Measurements from ENCODE around the gene MAN1C1.
"Not testable (repeated sequence)": the region's sequence is repeated elsewhere in the genome, so short reads cannot be mapped to it uniquely, and the experiment has no call there.

Gene MAN1C1

GRCh38 chr1:25634896-25635295 is 18.3 kb downstream of the MAN1C1 start:
- DNase-seq (ENCODE audit: low read depth in 2 of 2), result no peak

GRCh38 chr1:25636141-25636540 is 19.6 kb downstream of the MAN1C1 start:
- DNase-seq (ENCODE audit: low read depth in 2 of 2), result not testable (repeated sequence)

DNA sequence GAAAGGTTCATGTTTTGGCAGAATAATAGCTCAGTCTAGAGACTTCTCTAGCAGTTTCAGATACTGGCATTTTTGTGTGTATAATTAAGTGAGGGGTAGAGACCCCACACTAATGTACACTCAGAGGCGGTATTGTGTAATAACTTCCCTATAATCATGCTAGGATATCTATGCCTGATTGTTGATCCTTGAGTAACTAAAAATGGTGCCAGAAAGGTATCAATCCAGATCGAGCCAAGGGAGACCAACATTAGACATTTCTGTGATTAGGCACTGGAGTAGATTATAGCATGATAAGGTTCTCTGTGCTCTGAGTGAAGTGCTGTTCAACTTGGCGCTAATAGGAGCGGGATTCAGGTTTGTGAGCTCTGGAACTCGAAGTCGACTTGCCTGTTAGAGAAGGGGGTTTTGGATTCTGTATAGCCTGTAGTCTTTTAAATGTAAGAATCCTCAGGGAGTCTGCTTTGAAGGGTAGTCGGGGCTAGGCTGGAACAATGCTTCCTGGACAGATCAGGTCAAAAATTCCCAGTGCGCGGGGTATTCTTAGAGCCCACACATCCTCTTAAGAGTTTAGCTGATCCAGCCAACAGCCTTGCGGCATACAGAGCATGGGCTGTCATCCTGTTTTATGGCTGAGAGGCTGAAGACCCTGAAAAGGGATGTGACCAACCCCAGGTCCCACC is 24.2 kb downstream of the MAN1C1 start:
- DNase-seq (ENCODE audit: low read depth in 2 of 2), result no peak

DNA sequence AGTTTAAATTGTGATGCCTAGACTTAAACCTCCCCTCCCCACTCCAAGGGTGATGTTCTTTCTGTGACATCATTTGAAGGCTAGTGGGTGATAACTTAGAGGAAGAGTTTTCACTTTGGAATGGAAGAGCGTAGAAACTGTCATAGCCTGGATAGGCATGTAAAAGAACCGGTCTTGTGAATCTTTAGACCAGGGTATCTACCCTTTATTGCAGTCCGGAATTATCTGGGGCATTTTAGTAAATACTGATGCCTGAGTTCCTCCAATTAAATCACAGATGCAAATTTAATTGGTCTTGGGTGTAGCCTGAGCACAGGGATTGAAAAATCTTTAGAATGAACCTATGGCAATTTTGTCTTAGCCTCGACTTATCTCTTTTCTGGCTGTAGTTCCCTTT is 24.7 kb downstream of the MAN1C1 start:
- no peak for DNase-seq (ENCODE audit: low read depth in 2 of 2)

GRCh38 chr1:25641931-25642573 is 25.5 kb downstream of the MAN1C1 start:
- DNase-seq (ENCODE audit: low read depth in 2 of 2), result no peak

DNA sequence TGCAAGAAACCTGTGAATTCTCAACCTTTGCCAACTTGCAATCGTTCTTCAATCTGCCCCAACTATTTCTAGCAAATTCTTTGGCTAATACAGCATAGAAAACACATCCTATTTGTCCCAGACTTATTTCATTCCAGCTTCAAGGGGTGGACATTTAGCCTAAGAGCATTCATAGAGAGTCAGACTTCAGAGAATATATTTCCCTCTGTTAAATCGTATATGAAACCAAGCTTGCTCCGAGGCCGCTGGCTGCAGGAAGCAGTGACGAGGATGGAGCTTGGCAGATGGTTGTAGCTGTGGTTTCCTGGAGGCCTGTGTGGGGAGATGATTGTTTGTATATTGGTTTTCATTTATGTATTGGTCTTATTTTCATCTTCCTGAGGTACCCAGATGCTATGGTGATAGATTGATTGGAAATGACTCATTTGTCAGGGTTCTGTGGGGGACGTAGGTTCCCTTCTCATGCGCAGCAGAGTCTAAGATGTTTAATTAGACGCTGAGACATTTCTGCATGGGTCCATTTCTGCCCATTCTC is 26.1 kb downstream of the MAN1C1 start:
- DNase-seq (ENCODE audit: low read depth in 2 of 2), result peak in 1 of 2 donors; percentile 33

DNA sequence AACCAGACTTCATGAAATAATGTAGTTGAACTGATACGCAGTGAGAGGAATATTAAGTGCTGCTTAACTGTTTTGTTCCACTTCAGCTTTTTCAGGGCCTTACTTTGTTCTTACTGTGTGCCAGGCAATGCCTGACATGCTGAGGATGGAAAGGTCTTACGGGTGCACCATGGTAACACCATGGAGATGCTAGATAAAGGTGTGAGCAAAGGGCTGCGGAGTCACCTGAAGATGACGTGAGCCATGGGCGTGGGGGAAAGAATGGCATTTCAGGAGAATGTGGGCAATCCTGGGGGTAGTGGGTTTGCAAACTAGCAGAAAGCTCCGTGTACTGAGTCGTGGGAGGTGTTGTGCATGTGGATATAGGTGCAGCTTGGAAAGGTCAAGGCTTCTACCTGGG is 27.3 kb downstream of the MAN1C1 start:
- no peak for DNase-seq (ENCODE audit: low read depth in 2 of 2)

DNA sequence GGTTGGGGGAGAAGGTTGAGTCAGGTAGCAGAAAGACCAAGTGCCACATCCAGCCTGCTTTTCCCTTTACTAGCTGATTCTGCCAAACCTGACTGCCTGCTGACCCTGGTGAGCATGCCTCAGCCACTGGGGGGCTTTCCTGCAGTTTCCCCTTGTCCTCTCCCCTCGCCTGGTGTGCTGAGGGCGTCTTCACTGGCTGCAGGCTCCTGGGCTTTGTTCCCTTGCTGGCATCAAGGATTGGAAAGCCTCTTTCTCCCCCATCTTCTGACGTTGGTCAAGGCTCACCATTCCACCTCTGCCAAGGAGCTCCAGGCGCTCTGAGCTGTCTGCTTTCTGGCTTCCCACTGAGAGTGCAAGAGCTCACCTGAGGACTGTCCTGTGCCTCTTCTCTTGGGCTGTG is 28.4 kb downstream of the MAN1C1 start:
- no peak for DNase-seq (ENCODE audit: low read depth in 2 of 2)

GRCh38 chr1:25645637-25646400 is 29.2 kb downstream of the MAN1C1 start:
- no peak for DNase-seq (ENCODE audit: low read depth in 2 of 2)

- no peak for DNase-seq (ENCODE audit: low read depth in 2 of 2)
Measured at GRCh38 chr1:25647106-25647505, 30.5 kb downstream of the MAN1C1 start.

DNA sequence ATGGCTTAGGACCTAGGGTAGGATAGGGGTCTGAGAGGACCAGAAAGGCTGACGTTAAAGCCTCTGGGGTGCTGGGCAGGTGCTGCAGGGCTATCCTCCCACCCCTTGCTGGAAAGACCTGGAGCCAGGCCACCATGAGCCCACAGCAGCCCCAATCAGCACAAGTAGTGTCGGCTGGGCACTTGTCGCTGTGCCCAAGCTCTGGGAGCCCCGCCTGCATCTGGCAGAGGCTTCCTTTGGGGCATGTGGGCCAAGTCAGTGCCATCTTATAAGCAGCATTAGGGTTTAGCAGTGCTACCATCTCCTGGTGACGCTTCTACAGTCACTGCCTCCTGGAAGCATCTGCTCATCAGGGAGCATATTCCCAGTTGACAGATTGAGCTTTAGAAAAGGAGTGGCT is 31.3 kb downstream of the MAN1C1 start:
- DNase-seq (ENCODE audit: low read depth in 2 of 2), result no peak

DNA sequence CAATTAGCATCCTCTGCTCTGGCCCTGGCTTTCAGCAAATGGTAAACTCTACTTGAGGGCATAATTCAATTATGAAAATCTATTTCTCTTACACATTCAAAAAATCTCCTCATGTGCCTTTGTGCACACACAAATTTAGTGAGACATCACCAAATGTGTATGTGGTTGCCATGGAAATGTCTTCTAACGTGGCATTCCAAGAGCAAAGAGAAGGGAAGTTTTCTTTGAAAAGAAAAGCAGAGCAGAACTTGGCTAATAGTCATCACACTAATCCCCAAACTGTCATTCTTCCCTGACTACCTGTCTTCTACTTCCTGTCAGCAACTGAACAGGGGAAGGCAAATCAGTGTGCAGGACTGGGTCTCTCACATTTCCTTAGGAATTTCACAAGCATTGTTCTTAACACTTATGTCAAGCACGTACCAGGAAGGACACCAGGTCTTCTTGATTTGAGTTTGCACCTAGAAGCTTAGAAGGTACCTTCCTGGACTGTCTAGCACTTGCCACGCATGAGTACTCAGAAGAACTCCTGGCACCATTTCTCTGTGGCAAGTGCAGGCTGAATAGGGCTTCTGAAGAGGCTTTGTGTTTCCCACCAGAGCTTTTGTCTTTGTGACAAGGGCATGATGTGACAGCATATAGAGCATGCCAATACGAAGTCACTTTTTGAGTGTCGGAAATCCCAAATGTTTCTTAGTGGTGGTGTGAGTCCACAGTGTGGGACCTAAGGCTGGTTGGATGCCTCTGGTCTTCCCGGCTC is 32.3 kb downstream of the MAN1C1 start:
- no peak for DNase-seq (ENCODE audit: low read depth in 2 of 2)

- no peak for DNase-seq (ENCODE audit: low read depth in 2 of 2)
Measured at GRCh38 chr1:25649505-25650288, 33.1 kb downstream of the MAN1C1 start.

- no peak for DNase-seq (ENCODE audit: low read depth in 2 of 2)
Measured at GRCh38 chr1:25650289-25650576, 33.6 kb downstream of the MAN1C1 start.

- DNase-seq (ENCODE audit: low read depth in 2 of 2), result no peak
Measured at GRCh38 chr1:25651036-25651640, 34.5 kb downstream of the MAN1C1 start.

GRCh38 chr1:25651824-25652741 is 35.5 kb downstream of the MAN1C1 start:
- no peak for DNase-seq (ENCODE audit: low read depth in 2 of 2)

DNA sequence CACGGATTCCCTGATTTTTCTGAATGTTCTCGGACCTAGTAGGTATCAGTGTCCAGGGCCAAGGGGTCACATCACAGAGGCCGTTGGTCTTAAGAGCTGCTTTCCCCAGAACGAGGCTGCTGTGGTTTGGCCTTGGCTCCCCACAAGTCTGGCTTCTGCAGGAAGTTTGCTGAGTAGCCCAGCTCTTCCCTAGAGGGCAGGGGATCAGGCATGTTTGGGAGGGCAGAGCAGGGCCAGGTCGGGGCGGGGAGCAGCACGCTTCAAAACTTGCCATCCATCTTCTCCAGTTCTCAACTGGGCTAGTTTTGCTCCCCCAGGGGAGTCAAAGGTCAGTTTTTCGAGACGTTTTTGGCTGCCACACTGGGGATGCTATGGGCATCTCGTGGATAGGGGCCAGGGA is 37.0 kb downstream of the MAN1C1 start:
- DNase-seq (ENCODE audit: low read depth in 2 of 2), result no peak

GRCh38 chr1:25654109-25654660 is 37.6 kb downstream of the MAN1C1 start:
- no peak for DNase-seq (ENCODE audit: low read depth in 2 of 2)

- DNase-seq (ENCODE audit: low read depth in 2 of 2), result peak in 1 of 2 donors; percentile 13
Measured at GRCh38 chr1:25657121-25657882, 40.7 kb downstream of the MAN1C1 start.

Measured in stimulated activated CD4-positive, alpha-beta T cell treated with anti-CD3 and anti-CD28 coated beads, Interleukin-1b, Interleukin-23, amount 100 ng/mL, for 4 hours (primary cell).